T-helper 1 cell treated with Interleukin-12 subunit alpha and Interleukin-12 subunit beta and Interleukin-4 antibody, amounts not matched to agents 30 μg/mL and 1 μg/mL, for 36 hours (primary cell): ENCODE data around the gene LHFPL6.
A peak's percentile ranks its signal among the peaks of the same experiment; 100 is the strongest.

ENCODE experiments used
- H3K27ac Mint-ChIP-seq: one replicate; pipeline ENCODE4 v1.8.0; 2021; ENCODE audit warnings: mild to moderate bottlenecking, mixed read lengths
- H3K27me3 Mint-ChIP-seq: one replicate; pipeline ENCODE4 v1.8.0; 2021; ENCODE audit warnings: low read depth, mixed read lengths
- H3K36me3 Mint-ChIP-seq: one replicate; pipeline ENCODE4 v1.8.0; 2021; ENCODE audit warnings: low read depth, mixed read lengths
- H3K4me1 Mint-ChIP-seq: one replicate; pipeline ENCODE4 v1.8.0; 2021; ENCODE audit warnings: low read depth, mixed read lengths
- H3K4me3 Mint-ChIP-seq: one replicate; pipeline ENCODE4 v1.8.0; 2021; ENCODE audit warnings: mild to moderate bottlenecking, moderate library complexity, mixed read lengths
- H3K9me3 Mint-ChIP-seq: one replicate; pipeline ENCODE4 v1.8.0; 2021; ENCODE audit warnings: mixed read lengths

The LHFPL6 gene

DNA sequence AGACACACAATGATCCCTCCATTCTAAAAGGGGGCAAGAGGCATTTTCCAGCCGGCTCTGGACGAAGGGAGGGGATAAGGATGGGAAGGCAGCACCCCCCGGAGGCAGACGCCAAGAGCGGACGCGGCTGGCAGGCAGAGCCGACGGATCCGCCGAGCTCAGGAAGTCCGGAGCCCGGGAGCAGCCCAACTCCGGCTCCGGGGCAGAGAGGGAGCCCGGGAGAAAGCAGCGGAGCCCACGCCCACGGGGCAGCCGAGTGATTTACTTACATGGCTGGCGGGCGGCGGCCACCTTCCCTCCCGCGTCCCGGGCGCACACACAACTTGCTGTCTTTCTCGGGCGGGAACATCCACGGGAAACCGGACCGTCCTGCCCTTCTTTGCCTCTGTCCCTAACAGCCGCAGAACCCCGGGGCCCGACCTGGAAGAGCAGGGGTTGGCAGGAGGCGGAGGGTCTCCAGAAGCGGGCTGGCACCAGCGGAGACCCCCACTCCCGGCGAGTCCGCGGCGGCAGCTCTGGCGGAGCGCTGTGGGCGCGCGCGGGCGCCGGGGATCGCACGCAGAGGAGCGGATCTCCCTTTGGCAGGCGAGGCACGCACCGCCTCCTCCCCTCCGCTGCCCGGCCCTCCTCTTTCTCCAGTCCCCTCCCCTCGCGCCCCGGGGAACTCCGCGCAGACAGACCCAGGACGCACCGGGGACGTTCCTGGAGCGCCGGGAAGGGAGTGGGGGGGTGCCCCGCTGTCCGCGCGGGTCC is at the start of gene LHFPL6:
TSS of gene LHFPL6 (minus strand) at position 580 of the 753 bp plus-strand sequence.
- H3K36me3 Mint-ChIP-seq = no peaks in the 10 kb centered on the region
- H3K27ac Mint-ChIP-seq = no peak within 1 kb of the TSS
- no peaks in the 10 kb centered on the region for H3K9me3 Mint-ChIP-seq
- H3K27me3 Mint-ChIP-seq = peaks cover 54% of the 10 kb centered on the region
- H3K4me3 Mint-ChIP-seq = peak within 1 kb of the TSS; percentile 77
- peaks cover 13% of the 10 kb centered on the region for H3K4me1 Mint-ChIP-seq

DNA sequence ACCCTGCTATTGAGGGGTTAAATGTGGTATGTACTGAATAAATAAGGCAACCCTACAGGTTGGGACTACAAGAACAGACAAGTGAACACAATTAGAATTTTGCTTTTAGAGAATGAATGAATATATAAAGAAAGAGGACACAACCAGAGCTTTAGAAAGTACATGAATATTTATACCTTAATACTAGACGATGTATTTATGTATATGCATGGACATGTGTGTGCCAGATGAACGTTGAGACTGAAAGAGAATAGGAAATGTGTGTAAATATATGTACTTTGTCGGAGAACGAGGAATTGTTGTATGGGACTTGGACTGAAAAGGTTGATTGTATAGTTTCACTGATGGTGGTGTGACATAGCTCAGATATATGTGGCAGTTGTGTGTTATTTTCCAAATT is 43.1 kb upstream of the LHFPL6 start:
- no peaks in the 10 kb centered on the region for H3K9me3 Mint-ChIP-seq
- H3K27me3 Mint-ChIP-seq = peaks cover 12% of the 10 kb centered on the region
- H3K27ac Mint-ChIP-seq = no peak overlapping the region
- H3K4me1 Mint-ChIP-seq = no peaks in the 10 kb centered on the region
- H3K4me3 Mint-ChIP-seq = no peak overlapping the region
- no peaks in the 10 kb centered on the region for H3K36me3 Mint-ChIP-seq

DNA sequence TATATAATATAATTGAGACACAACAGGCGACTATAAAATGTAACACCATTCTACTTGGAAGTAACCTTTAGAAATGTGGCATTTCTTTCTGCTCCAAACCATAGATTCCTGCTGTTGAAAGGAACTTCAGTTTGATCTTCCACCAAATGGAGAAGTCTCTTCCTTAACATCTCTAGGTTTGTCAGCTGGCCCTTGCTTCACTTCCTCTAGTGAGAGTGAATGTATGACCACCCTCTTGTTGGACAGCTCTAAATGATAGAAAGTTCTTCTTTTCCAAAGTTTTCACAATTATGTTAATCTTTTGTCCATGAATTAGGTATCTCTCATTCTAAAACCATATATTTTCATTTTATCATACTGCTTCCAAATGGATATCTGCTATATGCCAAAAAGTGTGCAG is 38.7 kb upstream of the LHFPL6 start:
- no peak overlapping the region for H3K4me3 Mint-ChIP-seq
- no peak overlapping the region for H3K27ac Mint-ChIP-seq
- H3K36me3 Mint-ChIP-seq = no peaks in the 10 kb centered on the region
- no peaks in the 10 kb centered on the region for H3K9me3 Mint-ChIP-seq
- H3K27me3 Mint-ChIP-seq = peaks cover 12% of the 10 kb centered on the region
- no peaks in the 10 kb centered on the region for H3K4me1 Mint-ChIP-seq

DNA sequence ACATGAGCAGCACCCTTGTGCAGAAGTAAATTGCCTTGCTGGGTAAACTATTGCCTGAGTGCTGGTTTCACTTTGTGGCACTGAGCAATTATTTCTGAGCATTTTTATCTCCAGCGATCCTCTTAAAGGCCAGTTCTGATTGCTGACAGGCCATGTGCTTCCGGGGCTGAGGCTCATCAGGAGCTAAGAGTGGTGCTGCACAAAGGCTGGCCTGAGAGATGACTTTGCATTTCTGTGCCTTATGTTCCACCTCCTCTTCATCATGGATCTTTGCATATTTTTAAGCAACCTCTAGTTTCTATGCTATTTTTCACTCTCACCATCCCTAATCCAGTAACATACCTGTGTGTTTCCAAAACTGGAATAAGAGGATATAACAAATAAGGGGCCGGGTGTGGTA is 34.9 kb upstream of the LHFPL6 start:
- Mint-ChIP-seq H3K27ac (no peak overlapping the region), H3K36me3 (no peaks in the 10 kb centered on the region), H3K4me3 (no peak overlapping the region), H3K9me3 (no peaks in the 10 kb centered on the region), H3K27me3 (peaks cover 12% of the 10 kb centered on the region), H3K4me1 (no peaks in the 10 kb centered on the region)

GRCh38 chr13:39635564-39635963 is 32.6 kb upstream of the LHFPL6 start:
- no peaks in the 10 kb centered on the region for H3K9me3 Mint-ChIP-seq
- no peaks in the 10 kb centered on the region for H3K4me1 Mint-ChIP-seq
- no peaks in the 10 kb centered on the region for H3K36me3 Mint-ChIP-seq
- no peak overlapping the region for H3K4me3 Mint-ChIP-seq
- no peak overlapping the region for H3K27ac Mint-ChIP-seq
- peaks cover 9% of the 10 kb centered on the region for H3K27me3 Mint-ChIP-seq

- Mint-ChIP-seq H3K27me3 (peaks cover 10% of the 10 kb centered on the region), H3K4me1 (no peaks in the 10 kb centered on the region), H3K27ac (no peak overlapping the region), H3K36me3 (no peaks in the 10 kb centered on the region), H3K4me3 (no peak overlapping the region), H3K9me3 (no peaks in the 10 kb centered on the region)
Observed at GRCh38 chr13:39632994-39633393, 30.0 kb upstream of the LHFPL6 start.

DNA sequence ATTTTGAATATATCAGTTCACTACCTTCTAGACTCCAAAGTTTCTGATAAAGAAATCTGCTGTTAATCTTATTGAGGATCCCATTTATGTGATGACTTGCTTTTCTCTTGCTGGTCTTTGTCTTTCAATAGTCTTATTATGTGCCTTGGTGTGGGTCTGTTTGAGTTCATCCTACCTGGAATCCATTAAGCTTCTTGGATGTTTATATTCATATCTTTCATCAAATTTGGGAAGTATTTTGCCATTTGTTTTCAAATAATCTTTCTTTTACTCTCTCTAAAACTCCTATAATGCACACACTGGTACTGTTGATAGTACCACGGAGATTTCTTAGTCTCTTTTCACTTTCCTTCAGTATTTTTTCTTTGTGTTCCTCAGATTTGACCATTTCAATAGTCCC is 28.3 kb upstream of the LHFPL6 start:
- Mint-ChIP-seq H3K36me3 (no peaks in the 10 kb centered on the region), H3K27me3 (peaks cover 10% of the 10 kb centered on the region), H3K9me3 (no peaks in the 10 kb centered on the region), H3K4me1 (no peaks in the 10 kb centered on the region), H3K4me3 (no peak overlapping the region), H3K27ac (no peak overlapping the region)

DNA sequence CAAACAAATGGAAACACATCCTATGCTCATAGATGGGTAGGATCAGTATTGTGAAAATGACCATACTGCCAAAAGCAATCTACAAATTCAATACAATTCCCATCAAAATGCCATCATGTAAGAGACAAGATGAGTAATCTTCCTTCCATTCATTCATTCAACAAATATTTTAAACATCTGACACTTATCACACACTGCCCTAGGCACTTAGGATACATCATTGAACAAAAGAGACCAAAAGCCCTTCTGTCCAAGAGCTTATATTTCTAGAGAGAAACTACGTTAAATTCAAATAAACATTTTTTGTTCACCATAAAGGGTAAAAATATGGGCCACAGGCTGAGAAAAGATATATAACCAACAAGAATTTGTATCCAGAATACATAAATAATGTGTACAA is 20.5 kb upstream of the LHFPL6 start:
- Mint-ChIP-seq H3K4me3 (no peak overlapping the region), H3K27ac (no peak overlapping the region), H3K9me3 (no peaks in the 10 kb centered on the region), H3K36me3 (no peaks in the 10 kb centered on the region), H3K4me1 (no peaks in the 10 kb centered on the region), H3K27me3 (peaks cover 40% of the 10 kb centered on the region)

DNA sequence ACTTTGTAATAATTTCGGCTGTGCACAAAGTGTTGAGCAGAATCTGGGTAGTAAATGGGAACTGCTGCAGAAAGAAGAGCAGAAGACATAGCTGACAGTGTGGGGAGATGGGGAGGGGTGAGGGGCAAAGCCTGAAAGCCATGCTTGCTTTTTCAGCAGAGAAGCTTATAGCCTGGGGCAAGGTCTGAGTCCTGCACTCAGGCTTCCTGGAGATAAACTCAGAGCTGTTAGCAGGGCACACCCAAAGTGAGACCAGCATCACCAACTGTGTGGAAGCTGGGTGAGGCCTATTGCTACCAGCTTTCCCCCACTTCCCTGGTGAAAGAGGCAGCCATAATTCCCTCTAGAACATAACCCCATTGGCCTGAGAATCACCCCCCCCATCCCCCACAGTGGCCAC is 15.6 kb upstream of the LHFPL6 start:
- H3K9me3 Mint-ChIP-seq = no peaks in the 10 kb centered on the region
- H3K4me1 Mint-ChIP-seq = no peaks in the 10 kb centered on the region
- H3K36me3 Mint-ChIP-seq = no peaks in the 10 kb centered on the region
- no peak overlapping the region for H3K4me3 Mint-ChIP-seq
- peaks cover 38% of the 10 kb centered on the region for H3K27me3 Mint-ChIP-seq
- no peak overlapping the region for H3K27ac Mint-ChIP-seq

DNA sequence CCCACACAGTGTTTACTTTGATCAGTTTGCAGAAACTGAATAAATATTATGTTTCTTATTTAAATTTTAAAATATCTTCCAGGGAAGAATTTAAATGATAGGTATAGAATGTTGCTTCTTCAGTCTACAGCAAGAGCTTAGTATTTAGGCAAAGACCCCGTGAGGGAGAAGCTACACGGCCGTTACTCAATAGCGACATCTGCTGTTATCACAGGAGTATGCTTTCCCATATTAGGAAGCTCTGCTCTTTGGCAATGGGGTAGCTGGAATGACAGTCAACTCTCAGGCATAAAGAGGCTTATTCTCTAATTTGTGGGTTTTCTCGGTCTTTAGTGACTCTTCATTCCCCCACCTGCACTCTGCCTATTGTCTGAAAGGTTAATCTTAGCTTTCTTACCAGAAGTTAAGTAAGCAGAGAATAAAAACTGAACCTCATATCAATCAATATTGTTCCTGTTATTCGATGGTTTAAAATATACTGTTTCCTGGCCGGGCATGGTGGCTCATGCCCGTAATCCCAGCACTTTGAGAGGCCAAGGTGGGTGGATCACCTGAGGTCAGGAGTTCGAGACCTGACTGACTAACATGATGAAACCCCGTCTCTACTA is 13.2 kb upstream of the LHFPL6 start:
- no peaks in the 10 kb centered on the region for H3K36me3 Mint-ChIP-seq
- no peak overlapping the region for H3K4me3 Mint-ChIP-seq
- no peaks in the 10 kb centered on the region for H3K4me1 Mint-ChIP-seq

DNA sequence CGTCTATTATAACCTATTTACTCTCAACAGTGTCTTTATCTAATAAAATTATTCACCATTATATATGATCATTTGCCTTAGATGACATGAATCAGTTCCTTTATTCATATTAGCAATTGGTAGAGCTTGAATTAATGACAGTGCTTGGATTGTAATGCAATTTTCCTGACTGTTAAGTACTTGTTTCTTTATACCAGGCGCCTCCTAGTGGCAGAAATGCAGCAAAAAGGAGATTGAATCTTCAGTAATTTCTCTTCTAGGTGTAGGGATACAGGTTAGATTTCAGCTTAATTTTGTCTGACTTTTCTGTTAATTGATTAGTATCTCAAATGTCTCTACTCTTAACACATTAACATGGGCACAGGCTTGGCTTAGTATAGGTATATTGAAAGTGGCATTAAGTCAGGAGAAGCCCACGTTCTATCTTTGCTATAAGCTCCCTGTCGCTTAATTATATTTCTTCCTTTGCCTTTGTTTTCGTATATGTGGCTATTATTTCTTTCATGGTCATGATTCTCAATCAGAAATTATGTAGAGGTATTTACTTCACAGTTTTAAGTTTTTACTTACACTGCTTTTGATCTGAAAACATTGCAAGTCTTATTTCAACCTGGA is 9.1 kb upstream of the LHFPL6 start:
- Mint-ChIP-seq H3K4me3 (no peak overlapping the region), H3K4me1 (no peaks in the 10 kb centered on the region), H3K36me3 (no peaks in the 10 kb centered on the region), H3K27ac (no peak overlapping the region), H3K9me3 (no peaks in the 10 kb centered on the region), H3K27me3 (peaks cover 35% of the 10 kb centered on the region)

More for the DNA sequence above, 13.2 kb upstream of the LHFPL6 start:
- Mint-ChIP-seq H3K27ac (no peak overlapping the region), H3K27me3 (peaks cover 27% of the 10 kb centered on the region), H3K9me3 (no peaks in the 10 kb centered on the region)

DNA sequence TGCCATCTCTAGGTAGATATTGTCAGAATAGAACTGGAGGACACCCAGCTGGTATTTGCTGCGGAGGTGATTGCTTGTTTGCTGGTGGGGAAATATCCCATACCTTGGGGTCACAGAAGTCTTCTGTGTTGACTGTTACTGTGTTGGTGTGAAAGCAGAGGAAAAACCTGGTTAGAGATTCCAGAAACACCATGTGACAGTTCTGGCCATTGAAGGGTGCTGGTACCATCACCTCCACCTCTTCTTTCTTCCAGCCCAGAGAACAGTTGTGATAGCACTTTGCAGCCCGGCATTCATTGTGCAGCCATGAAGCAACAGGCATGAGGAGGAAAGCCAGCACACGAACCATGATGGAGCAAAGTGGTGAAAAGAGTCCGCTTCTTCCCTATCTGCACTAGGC is 4.9 kb upstream of the LHFPL6 start:
- H3K9me3 Mint-ChIP-seq = no peaks in the 10 kb centered on the region
- H3K4me3 Mint-ChIP-seq = no peak overlapping the region
- H3K4me1 Mint-ChIP-seq = peaks cover 7% of the 10 kb centered on the region
- H3K27ac Mint-ChIP-seq = no peak overlapping the region
- H3K27me3 Mint-ChIP-seq = peaks cover 53% of the 10 kb centered on the region
- H3K36me3 Mint-ChIP-seq = no peaks in the 10 kb centered on the region

GRCh38 chr13:39605677-39606320 is 2.8 kb upstream of the LHFPL6 start:
- Mint-ChIP-seq H3K27ac (no peak overlapping the region), H3K9me3 (no peaks in the 10 kb centered on the region), H3K4me1 (peaks cover 13% of the 10 kb centered on the region), H3K36me3 (no peaks in the 10 kb centered on the region), H3K27me3 (peaks cover 59% of the 10 kb centered on the region), H3K4me3 (no peak overlapping the region)

DNA sequence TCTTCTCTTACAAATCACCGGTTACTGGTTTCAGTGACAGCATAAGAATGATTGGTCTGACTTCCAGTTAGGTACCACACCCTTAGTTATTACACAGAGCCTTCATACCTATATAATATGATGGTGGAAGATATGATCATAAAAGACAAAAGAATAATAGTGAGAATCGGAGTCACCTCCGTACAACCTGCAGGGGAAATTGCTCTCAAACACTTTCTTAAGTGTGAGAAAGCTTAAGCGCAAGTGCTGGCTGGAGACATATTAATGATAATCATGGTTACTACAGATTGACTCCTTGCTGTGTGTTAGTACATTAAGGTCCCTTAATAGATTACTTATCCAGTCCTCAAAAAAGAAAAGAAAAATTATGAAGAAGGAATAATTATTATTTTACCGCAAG is 1.8 kb upstream of the LHFPL6 start:
- H3K27ac Mint-ChIP-seq = peak overlapping the region; percentile 8
- no peaks in the 10 kb centered on the region for H3K9me3 Mint-ChIP-seq
- H3K4me3 Mint-ChIP-seq = no peak overlapping the region
- H3K4me1 Mint-ChIP-seq = peaks cover 13% of the 10 kb centered on the region
- H3K27me3 Mint-ChIP-seq = peaks cover 66% of the 10 kb centered on the region
- no peaks in the 10 kb centered on the region for H3K36me3 Mint-ChIP-seq
